ENCODE results near the gene GNB3. TPM values are rescaled to one million over a fixed set of nuclear protein-coding genes. Genes with fewer than 3 reads are reported as not detected.
"Not testable (repeated sequence)": the region's sequence is repeated elsewhere in the genome, so short reads cannot be mapped to it uniquely, and the experiment has no call there.

The GNB3 gene
- total RNA-seq, 1 experiment from 2014 or later = not detected

- peak within 1 kb of the TSS; percentile 89 for H3K27ac Mint-ChIP-seq (ENCODE audit: unreplicated experiment)
- no peaks in the 10 kb centered on the region for H3K27me3 Mint-ChIP-seq (ENCODE audit: unreplicated experiment)
- peak; percentile 99 for DNase-seq
- H3K4me3 Mint-ChIP-seq (ENCODE audit: low read depth, unreplicated experiment) = peak within 1 kb of the TSS; percentile 99
- CTCF ChIA-PET = interaction anchor here (0.9 to 3.1 kb wide), 12 partner anchors 8 to 132 kb away, joined by 3 to 31 read pairs (median 10); partner anchors contain the start of genes C12orf57, CDCA3, LRRC23 and RNU7-1
- intact Hi-C loops (cut with micrococcal nuclease; ENCODE audit: unreplicated experiment) = no loop called here
- peaks cover 63% of the 10 kb centered on the region for H3K36me3 Mint-ChIP-seq (ENCODE audit: insufficient read depth, unreplicated experiment)
- no TSS peak for BruUV-seq (replicated peaks)
- peaks cover 41% of the 10 kb centered on the region for H3K4me1 Mint-ChIP-seq (ENCODE audit: low read depth, unreplicated experiment)
- H3K9me3 Mint-ChIP-seq (ENCODE audit: low read depth, unreplicated experiment) = no peaks in the 10 kb centered on the region
- no peak for TF ChIP-seq CTCF (IDR thresholded peaks at IDR 0.05; ENCODE audit: unreplicated experiment)
These were observed 32.6 kb downstream of the GNB3 start, which contains the start of gene SPSB2 for GRCh38 chr12:6873094-6874014. SPSB2 (minus strand) TSS chr12:6873303; CDS start chr12:6872901, 402 bp downstream.

GRCh38 chr12:6874015-6874368, 33.3 kb downstream of the GNB3 start:
- not testable (repeated sequence) for H3K9me3 Mint-ChIP-seq (ENCODE audit: low read depth, unreplicated experiment)

GRCh38 chr12:6879824-6880223, 39.1 kb downstream of the GNB3 start:
- intact Hi-C loops (cut with micrococcal nuclease; ENCODE audit: unreplicated experiment); DNase-seq; H3K4me1 Mint-ChIP-seq (ENCODE audit: low read depth, unreplicated experiment); H3K9me3 Mint-ChIP-seq (ENCODE audit: low read depth, unreplicated experiment); BruUV-seq (replicated peaks); H3K4me3 Mint-ChIP-seq (ENCODE audit: low read depth, unreplicated experiment); H3K27ac Mint-ChIP-seq (ENCODE audit: unreplicated experiment); H3K27me3 Mint-ChIP-seq (ENCODE audit: unreplicated experiment); H3K36me3 Mint-ChIP-seq (ENCODE audit: insufficient read depth, unreplicated experiment): not testable (repeated sequence)
- CTCF ChIA-PET = interaction anchor here (0.6 to 2.0 kb wide), 4 partner anchors 8 to 309 kb away, joined by 3 to 11 read pairs (median 6); no protein-coding TSS in a partner anchor

More at GRCh38 chr12:6874015-6874368, 33.3 kb downstream of the GNB3 start:
- H3K4me3 Mint-ChIP-seq (ENCODE audit: low read depth, unreplicated experiment) = peak overlapping the region; percentile 99
- H3K27me3 Mint-ChIP-seq (ENCODE audit: unreplicated experiment); BruUV-seq (replicated peaks); DNase-seq; intact Hi-C loops (cut with micrococcal nuclease; ENCODE audit: unreplicated experiment): not testable (repeated sequence)
- H3K27ac Mint-ChIP-seq (ENCODE audit: unreplicated experiment) = peak overlapping the region; percentile 89
- CTCF ChIA-PET = interaction anchor here (0.5 to 0.9 kb wide), 2 partner anchors 91 to 131 kb away, joined by 3 read pairs; no protein-coding TSS in a partner anchor
- peaks cover 56% of the 10 kb centered on the region for H3K36me3 Mint-ChIP-seq (ENCODE audit: insufficient read depth, unreplicated experiment)
- peaks cover 34% of the 10 kb centered on the region for H3K4me1 Mint-ChIP-seq (ENCODE audit: low read depth, unreplicated experiment)

- Mint-ChIP-seq H3K27ac (ENCODE audit: unreplicated experiment) (no peak overlapping the region), H3K4me3 (ENCODE audit: low read depth, unreplicated experiment) (no peak overlapping the region), H3K27me3 (ENCODE audit: unreplicated experiment) (no peaks in the 10 kb centered on the region), H3K36me3 (ENCODE audit: insufficient read depth, unreplicated experiment) (no peaks in the 10 kb centered on the region), H3K9me3 (ENCODE audit: low read depth, unreplicated experiment) (no peaks in the 10 kb centered on the region), H3K4me1 (ENCODE audit: low read depth, unreplicated experiment) (peaks cover 23% of the 10 kb centered on the region)
- intact Hi-C loops (cut with micrococcal nuclease; ENCODE audit: unreplicated experiment) = no loop called here
- TF ChIP-seq CTCF (IDR thresholded peaks at IDR 0.05; ENCODE audit: unreplicated experiment) = no peak
- CTCF ChIA-PET = no interaction called here
- no peak for DNase-seq
- BruUV-seq (replicated peaks) = no TSS peak
These were observed 42.5 kb downstream of the GNB3 start for GRCh38 chr12:6883252-6883651.

GRCh38 chr12:6883683-6884082, 43.0 kb downstream of the GNB3 start:
- intact Hi-C loops (cut with micrococcal nuclease; ENCODE audit: unreplicated experiment) = no loop called here
- no peaks in the 10 kb centered on the region for H3K9me3 Mint-ChIP-seq (ENCODE audit: low read depth, unreplicated experiment)
- BruUV-seq (replicated peaks) = no TSS peak
- no peak for DNase-seq
- TF ChIP-seq CTCF (IDR thresholded peaks at IDR 0.05; ENCODE audit: unreplicated experiment) = no peak
- CTCF ChIA-PET = no interaction called here
- no peak overlapping the region for H3K4me3 Mint-ChIP-seq (ENCODE audit: low read depth, unreplicated experiment)
- no peaks in the 10 kb centered on the region for H3K36me3 Mint-ChIP-seq (ENCODE audit: insufficient read depth, unreplicated experiment)
- H3K27me3 Mint-ChIP-seq (ENCODE audit: unreplicated experiment) = no peaks in the 10 kb centered on the region
- H3K27ac Mint-ChIP-seq (ENCODE audit: unreplicated experiment) = no peak overlapping the region
- H3K4me1 Mint-ChIP-seq (ENCODE audit: low read depth, unreplicated experiment) = peaks cover 23% of the 10 kb centered on the region

Measured in Calu3 (cell line).